Measurements from ENCODE around the gene RASGRF2.

GRCh38 chr5:81095835-81096234, 135.7 kb downstream of the RASGRF2 start:
- TF ChIP-seq, protein P1, sequence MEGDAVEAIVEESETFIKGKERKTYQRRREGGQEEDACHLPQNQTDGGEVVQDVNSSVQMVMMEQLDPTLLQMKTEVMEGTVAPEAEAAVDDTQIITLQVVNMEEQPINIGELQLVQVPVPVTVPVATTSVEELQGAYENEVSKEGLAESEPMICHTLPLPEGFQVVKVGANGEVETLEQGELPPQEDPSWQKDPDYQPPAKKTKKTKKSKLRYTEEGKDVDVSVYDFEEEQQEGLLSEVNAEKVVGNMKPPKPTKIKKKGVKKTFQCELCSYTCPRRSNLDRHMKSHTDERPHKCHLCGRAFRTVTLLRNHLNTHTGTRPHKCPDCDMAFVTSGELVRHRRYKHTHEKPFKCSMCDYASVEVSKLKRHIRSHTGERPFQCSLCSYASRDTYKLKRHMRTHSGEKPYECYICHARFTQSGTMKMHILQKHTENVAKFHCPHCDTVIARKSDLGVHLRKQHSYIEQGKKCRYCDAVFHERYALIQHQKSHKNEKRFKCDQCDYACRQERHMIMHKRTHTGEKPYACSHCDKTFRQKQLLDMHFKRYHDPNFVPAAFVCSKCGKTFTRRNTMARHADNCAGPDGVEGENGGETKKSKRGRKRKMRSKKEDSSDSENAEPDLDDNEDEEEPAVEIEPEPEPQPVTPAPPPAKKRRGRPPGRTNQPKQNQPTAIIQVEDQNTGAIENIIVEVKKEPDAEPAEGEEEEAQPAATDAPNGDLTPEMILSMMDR (IDR thresholded peaks at IDR 0.05), result no peak
- TF ChIP-seq POLR2A (IDR thresholded peaks at IDR 0.05), result no peak
